Cardiac fibroblast (primary cell): ENCODE results near the gene TRIM24.

Source experiments
- DNase-seq, 2 donors: peaks; one replicate each; pipeline versions ENCODE4 v3.0.0 to v3.0.0-alpha.2; 2010; ENCODE audit warnings: low read depth in 2 of 2
- H3K4me3 ChIP-seq, 2 donors: replicated peaks in 1 of 2; 1 replicate in 1 of 2; 2 replicates in 1 of 2; pipeline ENCODE4 v1.5.1; 2011; ENCODE audit warnings: low read depth in 2 of 2, low read length in 2 of 2, mild to moderate bottlenecking in 2 of 2, moderate library complexity in 1 of 2
- TF ChIP-seq, protein P1 (sequence below): IDR thresholded peaks from one replicate; pipeline ENCODE4 v1.5.1; 2011; ENCODE audit warnings: low read depth, mild to moderate bottlenecking, low read length, inconsistent platforms

Gene TRIM24

GRCh38 chr7:138513344-138513871 lies 53.3 kb downstream of the TRIM24 start:
- no peak for DNase-seq
- no peak overlapping the region for H3K4me3 ChIP-seq
- TF ChIP-seq, protein P1, sequence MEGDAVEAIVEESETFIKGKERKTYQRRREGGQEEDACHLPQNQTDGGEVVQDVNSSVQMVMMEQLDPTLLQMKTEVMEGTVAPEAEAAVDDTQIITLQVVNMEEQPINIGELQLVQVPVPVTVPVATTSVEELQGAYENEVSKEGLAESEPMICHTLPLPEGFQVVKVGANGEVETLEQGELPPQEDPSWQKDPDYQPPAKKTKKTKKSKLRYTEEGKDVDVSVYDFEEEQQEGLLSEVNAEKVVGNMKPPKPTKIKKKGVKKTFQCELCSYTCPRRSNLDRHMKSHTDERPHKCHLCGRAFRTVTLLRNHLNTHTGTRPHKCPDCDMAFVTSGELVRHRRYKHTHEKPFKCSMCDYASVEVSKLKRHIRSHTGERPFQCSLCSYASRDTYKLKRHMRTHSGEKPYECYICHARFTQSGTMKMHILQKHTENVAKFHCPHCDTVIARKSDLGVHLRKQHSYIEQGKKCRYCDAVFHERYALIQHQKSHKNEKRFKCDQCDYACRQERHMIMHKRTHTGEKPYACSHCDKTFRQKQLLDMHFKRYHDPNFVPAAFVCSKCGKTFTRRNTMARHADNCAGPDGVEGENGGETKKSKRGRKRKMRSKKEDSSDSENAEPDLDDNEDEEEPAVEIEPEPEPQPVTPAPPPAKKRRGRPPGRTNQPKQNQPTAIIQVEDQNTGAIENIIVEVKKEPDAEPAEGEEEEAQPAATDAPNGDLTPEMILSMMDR, result no peak

- no peak for DNase-seq
- TF ChIP-seq, protein P1, result no peak
- no peak overlapping the region for H3K4me3 ChIP-seq
Measured at GRCh38 chr7:138514044-138514443, 54.0 kb downstream of the TRIM24 start.

DNA sequence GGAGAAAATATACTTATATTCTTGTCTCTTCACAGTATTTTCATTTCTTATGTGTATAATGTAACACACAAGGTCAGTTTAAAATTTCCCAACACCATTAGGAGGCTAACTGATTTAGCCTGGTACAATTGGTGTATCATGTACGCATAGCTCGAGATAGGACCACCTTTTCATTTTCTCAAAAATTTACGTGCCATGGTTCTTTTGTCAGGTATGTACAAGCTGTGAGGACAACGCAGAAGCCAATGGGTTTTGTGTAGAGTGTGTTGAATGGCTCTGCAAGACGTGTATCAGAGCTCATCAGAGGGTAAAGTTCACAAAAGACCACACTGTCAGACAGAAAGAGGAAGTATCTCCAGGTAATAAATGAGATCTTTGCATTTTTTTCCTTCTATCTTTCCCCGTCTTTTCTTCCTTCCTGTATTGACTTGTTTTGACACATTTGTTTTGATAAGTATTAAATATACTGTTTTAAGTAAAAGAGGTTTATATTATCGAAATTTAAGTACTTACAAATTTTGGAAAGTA lies 55.0 kb downstream of the TRIM24 start:
- TF ChIP-seq, protein P1, result no peak
- no peak overlapping the region for H3K4me3 ChIP-seq
- no peak for DNase-seq

- H3K4me3 ChIP-seq, result no peak overlapping the region
- DNase-seq, result no peak
- TF ChIP-seq, protein P1, result no peak
Measured at GRCh38 chr7:138519061-138519798, 59.2 kb downstream of the TRIM24 start.

GRCh38 chr7:138520742-138521141 lies 60.7 kb downstream of the TRIM24 start:
- DNase-seq, result no peak
- no peak overlapping the region for H3K4me3 ChIP-seq
- TF ChIP-seq, protein P1, result no peak

DNA sequence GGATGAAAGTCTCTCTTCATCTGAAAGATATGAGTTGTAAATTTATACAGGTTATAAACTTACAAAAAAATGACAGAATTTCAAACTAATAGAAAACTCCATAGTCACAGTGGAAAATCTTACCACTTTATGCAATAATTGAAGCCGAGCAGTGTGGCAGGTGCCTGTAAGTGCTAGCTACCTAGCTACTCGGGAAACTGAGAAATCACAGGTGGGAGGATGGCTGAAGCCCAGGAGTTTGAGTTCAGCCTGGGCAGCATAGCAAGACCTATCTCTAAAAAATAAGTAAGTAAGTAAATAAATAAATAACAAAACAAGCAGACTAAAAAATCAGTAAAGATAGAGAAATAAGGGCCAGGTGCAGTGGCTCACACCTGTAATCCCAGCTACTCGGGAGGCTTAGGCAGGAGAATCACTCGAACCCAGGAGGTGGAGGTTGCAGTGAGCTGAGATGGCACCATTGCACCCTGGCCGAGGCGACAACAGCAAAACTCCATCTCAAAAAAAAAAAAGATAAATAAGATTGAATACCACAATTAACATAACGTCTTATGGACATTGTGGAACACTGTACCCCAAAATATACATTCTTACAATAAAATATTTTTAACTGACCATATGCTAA lies 61.9 kb downstream of the TRIM24 start:
- no peak overlapping the region for H3K4me3 ChIP-seq
- no peak for DNase-seq
- TF ChIP-seq, protein P1, result no peak
